ENCODE results near the gene RANGRF.

The RANGRF gene

GRCh38 chr17:8274816-8275215, 13.7 kb upstream of the RANGRF start:
- DNase-seq, result no peak

GRCh38 chr17:8275421-8276290, 12.8 kb upstream of the RANGRF start:
- no peak for DNase-seq

- DNase-seq, result no peak
Observed at GRCh38 chr17:8277317-8277716, 11.2 kb upstream of the RANGRF start.

DNA sequence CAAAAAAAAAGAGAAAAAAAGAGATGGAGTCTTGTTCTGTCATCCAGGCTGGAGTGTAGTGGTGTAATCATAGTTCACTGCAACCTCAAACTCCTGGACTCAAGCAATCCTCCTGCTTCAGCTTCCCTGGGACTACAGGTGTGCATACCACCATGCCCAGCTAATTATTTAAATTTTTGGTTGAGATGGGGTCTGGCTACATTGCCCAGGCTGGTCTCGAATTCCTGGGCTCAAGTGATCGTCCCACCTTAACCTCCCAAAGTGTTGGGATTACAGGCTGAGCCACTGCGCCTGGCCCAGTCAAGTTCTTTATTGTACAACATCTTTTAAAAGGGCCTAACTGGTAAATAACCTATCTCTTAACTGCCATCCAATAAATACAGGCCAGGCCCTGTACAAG, 6.1 kb upstream of the RANGRF start:
- no peak for DNase-seq

DNA sequence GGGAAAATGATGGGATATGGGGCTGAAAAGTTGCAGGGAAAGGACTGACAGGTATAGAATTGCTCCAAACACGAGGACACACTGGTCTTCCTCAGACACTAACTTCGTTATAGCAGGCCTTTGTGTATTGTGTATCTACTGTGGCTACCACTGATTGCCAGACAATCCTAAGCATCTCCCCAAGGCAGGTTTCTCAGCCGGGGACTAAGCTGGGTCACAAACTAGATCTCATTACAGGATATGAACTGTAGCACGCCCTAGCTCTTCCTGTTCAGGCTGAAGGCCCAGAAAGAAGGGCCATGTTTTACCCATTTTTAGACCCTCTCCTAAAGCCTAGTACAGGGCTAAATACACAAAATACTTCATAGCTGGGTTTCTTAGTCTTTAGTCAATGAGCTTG, 5.1 kb upstream of the RANGRF start:
- no peak for DNase-seq

DNA sequence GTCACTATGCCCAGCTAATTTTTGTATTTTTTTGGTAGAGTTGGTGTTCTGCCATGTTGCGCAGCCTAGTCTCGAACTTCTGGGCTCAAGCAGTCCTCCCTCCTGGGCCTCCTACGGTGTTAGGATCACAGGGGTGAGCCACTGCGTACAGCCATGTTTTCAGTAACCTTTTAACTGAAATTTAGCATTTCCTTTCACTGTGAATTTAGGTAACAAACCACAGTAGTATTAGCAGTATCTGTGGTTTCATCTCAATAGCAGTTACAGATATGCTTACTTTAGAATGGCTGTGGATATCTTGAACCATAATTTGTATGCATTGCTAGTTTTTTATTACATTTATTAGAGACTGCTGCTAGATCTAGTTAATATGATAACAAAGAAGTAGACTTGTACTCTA, 4.3 kb upstream of the RANGRF start:
- DNase-seq, result no peak

DNA sequence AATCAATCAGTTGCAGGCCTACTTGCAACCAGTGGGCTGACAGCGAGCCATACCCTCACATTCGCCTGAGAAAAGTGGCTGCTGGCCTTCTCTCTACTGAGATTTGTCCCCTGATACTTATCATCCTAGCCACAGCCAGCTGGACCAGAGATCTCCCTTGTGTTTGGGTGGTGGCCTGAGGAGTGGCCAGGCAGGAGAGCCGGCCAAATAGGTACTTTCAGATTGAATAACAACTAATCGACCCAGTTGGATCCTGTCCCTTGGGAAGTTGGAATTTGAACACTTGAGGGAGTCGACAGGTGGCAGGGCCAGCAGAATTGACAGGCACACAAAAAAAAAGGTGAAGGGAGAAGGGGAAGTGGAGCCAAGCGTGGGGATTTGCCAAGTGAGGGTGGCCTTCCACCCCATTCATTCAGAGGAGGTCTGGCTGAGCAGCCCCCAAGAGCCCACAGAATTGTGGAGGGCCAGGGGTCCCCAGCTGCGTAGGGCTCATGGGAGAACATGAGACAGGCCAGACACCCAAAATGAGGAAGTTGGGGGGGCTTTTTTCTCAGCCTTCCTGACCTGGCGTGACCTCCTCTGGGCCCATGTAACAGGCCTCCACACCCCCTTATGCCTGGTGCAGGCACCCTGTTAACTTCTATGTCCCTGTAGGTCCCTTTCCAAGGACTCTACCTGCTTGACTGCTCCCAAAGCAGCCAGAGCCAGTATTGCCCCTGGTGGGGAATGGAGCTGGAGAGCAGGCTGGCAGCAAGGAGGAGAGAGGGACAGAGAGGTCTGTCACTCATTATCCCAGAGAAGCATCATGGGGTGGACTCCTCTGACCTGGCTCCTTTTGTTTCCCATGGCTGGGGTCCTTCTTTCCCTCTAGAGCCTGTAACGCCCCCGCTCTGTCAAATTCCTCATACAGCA, 2.9 kb upstream of the RANGRF start:
- peak in 1 of 2 donors; percentile 21 for DNase-seq

DNA sequence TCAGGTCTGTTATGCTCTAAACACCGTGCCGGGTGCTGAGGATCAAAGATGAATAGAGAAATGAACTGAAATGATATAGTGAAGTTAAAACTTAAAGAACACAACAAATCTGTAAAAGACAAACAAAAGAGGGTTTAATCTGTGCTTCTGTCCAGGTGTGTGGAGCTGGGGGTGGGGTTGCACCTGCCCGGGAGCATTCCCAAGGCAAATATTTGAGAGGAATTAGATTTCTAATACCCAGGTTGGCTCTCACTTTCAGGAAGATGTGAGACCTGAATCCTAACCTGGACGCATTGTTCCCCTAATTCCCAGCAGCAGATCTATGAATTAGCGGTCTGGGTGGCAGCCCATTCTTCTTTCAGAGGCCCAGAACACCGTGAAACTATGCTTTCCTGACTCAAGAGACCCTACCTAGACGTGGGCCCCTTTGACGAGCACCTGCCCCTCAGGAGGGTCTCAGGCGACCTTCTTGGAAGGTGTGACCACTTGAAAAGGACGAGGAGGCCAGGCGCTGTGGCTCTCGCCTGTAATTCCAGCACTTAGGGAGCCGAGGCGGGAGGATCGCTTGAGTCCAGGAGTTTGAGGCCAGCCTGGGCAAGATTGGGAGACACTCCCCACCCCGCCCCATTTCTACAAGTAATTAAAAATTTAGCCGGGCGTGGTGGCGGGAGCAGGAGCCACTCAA, 677 bp upstream of the RANGRF start:
- DNase-seq, result no peak

DNA sequence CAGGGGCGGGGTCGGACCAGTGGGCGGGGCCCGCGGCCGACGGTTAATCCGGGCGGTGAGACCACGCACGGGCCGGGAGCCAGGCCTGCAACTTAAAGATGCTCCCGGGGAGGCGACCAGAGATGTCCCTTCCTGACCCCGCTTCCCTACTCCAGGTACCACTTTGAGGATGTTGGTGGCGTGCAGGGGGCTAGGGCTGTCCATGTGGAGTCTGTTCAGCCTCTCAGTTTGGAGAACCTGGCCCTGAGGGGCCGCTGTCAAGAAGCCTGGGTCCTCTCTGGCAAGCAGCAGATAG, 580 bp downstream of the RANGRF start:
- no peak for DNase-seq

DNA sequence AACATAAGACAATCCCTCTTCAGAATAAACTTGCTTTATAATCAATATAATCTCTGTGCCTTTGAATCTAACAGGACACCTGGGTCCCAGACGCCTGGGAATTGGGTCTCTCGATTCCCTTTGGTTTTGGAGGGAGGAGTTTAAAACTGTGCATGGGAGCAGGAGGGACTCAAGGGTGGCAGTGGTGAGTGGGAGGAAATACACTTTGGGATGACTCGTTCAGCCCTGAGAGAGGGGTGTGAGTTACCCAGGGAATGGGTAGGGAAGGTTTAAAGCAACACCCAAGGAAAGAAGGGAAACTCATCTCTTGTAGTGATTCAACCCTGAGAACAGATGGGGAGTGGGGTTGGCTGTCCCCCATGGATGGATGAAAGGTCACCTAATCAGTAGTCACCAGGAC, 1.6 kb downstream of the RANGRF start:
- no peak for DNase-seq

DNA sequence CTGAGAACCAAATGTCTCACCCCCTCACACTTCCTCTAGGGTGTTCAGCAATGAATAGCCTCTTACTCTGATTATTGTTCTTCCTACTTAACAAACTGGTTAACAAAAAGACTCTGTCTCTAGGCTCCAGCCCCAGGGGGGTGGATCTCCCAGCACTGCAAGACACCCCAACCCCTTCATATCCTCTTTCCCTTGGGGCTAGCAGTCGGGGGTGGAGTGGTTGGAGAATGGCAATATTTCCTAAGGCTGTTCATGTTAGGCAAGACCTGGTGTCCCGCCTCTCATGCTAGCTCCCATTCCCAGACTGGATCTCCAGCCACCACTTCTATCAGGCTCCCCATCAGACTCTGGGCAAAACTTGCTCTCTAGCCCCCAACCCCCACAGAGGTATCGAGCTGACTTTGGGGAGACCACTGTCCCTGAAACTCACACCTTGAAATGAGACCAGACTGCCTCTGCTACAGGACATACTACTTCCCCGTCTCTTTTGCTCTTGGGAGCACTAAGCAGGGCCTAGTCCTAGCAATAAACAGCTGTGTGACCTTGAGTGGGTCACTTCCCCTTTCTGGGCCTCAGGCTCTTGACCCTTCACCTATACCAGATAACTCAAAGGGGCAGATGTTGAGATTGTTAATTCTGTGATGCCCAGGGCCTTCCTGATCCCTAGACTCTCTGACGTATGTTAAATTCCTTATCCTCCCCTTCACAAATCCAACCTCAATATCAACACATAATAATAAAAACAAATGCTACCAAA, 4.3 kb downstream of the RANGRF start:
- DNase-seq, result peak; percentile 22 to 63

GRCh38 chr17:8294361-8294760, 5.9 kb downstream of the RANGRF start:
- no peak for DNase-seq

DNA sequence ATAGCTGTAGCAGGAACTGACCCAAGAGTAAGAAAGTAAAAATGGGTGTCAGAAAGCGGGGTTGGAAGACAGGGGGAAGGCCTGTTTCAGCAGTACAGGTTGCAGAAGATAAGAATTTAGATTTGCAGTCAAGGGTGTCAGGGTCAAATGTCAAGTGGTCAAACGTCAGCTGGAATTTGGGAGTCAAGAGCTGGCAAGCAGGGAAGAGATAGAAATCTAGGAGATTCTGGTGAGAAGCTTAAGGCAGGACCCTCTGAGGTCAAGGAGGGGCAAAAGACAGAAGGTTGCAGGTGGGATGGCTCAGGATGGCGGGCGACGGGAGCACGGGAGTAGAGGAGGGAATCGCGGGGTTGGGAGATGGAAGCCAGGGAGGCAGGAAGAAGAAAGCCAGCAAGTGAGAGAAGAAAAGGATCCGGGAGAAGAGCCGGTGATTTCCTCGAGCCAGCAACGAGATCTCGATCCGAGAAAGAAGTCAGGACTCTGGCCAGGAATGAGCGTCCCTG, 6.4 kb downstream of the RANGRF start:
- DNase-seq, result no peak

- no peak for DNase-seq
Observed at GRCh38 chr17:8300226-8300625, 11.8 kb downstream of the RANGRF start.

- peak; percentile 44 to 69 for DNase-seq
Observed at GRCh38 chr17:8300627-8301242, 12.3 kb downstream of the RANGRF start.

DNA sequence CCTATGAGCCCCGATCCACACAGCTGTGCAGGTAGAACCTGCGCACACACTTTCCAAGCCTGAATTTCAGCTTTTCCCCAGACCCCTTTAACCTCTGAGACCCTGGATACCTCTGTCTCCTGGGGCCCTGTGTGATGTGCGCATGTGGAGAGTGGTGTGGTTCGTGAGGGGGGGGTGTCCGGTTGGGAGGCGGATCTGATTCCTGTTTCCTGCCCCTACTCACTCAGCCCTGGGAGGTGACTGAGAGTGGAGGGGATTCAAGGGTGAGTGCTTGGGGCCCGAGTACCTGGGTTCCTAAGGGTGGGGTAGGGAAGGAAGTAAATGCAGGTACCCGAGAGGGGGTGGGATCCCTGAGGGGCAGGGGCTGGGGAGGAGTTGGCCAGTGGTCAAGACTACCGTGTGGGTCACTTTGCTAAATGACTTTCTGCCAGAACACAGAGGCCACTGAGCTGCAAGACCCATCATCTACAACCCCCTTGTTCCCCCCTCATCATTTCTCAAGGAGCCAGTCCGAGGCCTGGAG, 22.2 kb downstream of the RANGRF start:
- no peak for DNase-seq

DNA sequence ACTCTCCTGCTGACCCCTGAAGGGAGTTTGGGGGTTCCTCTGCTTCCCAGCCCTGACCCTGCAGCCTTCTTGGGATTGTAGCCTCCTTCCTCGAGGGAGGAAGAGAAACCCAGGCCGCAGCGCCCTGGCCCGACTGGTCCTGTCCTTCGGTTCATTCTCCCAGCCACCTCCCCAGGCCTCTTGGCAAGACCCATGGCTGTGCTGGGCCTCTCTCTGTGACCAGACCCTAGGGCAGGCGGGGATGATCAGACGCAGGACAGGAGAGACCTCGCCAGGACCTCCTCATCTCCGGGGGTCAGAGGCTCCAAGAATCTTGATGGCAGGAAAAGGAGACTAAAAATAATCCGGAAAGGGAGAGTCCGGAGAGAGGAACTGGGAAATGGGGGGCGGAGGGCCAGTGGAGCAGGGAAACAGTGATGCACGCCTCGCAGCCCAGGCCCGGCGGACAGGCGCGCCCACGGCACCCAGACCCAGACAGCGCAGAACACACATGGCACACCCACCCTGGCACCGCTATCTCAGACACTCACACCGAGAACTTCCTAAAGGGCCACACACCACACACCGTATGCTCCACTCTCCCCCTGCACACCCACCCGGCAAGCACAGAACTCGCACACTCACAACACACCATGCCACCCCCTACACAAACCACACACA, 22.8 kb downstream of the RANGRF start:
- no peak for DNase-seq

GRCh38 chr17:8312251-8312650, 23.8 kb downstream of the RANGRF start:
- no peak for DNase-seq

DNA sequence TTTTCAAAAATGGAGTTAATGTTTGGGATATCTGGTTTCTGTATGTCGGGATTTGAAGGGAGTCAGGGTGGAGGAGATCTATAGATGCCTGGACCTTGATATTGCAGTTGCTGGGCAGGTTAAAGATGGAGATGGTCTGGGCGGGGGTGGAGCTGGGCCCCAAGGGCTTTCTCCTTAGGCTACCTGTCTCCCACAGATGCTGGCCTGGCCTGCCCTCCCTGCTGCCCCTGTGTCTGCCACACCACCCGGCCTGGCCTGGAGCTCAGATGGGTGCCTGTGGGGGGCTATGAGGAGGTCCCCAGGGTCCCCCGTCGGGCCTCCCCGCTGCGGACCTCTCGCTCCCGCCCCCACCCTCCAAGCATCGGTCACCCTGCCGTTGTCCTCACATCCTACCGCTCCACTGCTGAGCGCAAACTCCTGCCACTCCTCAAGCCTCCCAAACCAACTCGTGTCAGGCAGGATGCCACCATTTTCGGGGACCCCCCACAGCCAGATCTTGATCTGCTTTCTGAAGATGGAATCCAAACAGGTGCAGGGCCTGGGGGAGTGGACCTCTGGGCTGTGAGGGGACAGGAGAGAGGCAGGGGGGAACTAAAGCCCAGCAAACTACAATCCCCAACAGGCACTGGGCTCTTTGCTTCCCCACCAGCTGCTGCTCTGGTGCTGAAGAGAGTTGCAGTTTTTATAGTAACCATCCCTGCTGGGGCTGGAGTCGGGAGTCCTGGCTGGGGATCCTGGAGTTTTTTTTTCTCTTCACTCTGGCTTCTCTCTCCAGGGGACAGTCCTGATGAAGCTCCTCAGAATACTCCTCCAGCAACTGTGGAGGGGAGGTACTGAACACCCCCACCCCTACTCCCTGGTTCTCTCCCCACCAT, 24.5 kb downstream of the RANGRF start:
- no peak for DNase-seq
